ENCODE measurements around the gene CISTR. TPM values are rescaled to one million over a fixed set of nuclear protein-coding genes. Genes with fewer than 3 reads are reported as not detected.
A peak's percentile ranks its signal among the peaks of the same experiment; 100 is the strongest.

CISTR gene
- total and polyA plus RNA-seq, 8 donors = not detected

DNA sequence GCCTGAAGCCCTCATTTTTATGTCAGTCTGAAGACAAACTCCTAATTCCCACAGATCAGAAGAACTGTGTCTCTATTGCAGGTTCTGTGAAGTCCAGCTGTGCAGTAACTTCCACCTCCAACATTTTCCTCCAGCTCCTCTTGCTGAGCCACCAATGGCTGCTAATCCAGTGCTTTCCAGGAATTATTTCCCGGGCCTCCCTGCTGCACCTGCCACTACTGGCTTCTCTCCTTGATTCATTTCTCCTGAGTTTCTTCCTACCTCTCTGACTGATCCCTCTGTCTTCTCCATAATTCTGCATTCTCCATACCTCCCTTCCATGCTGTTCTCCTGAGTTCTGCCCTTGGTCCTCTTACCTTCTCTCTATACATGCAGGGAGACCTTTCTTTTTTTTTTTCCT lies 45.7 kb downstream of the CISTR start:
- H3K4me3 ChIP-seq = no peak overlapping the region
- intact Hi-C loops (cut with DNase I; ENCODE audit: low total_unique reads) = no loop called here
- peaks cover 0 to under 1% (median under 1%) of the 10 kb centered on the region in 4 donors for H3K36me3 ChIP-seq
- H3K9me3 ChIP-seq = no peaks in the 10 kb centered on the region
- peaks cover 0 to 67% (median 39%) of the 10 kb centered on the region in 3 donors for H3K27me3 ChIP-seq
- no peak for DNase-seq
- TF ChIP-seq, protein P1, sequence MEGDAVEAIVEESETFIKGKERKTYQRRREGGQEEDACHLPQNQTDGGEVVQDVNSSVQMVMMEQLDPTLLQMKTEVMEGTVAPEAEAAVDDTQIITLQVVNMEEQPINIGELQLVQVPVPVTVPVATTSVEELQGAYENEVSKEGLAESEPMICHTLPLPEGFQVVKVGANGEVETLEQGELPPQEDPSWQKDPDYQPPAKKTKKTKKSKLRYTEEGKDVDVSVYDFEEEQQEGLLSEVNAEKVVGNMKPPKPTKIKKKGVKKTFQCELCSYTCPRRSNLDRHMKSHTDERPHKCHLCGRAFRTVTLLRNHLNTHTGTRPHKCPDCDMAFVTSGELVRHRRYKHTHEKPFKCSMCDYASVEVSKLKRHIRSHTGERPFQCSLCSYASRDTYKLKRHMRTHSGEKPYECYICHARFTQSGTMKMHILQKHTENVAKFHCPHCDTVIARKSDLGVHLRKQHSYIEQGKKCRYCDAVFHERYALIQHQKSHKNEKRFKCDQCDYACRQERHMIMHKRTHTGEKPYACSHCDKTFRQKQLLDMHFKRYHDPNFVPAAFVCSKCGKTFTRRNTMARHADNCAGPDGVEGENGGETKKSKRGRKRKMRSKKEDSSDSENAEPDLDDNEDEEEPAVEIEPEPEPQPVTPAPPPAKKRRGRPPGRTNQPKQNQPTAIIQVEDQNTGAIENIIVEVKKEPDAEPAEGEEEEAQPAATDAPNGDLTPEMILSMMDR (IDR thresholded peaks at IDR 0.05) = no peak
- no peak overlapping the region for H3K27ac ChIP-seq
- peaks cover 0 to 11% (median 0%) of the 10 kb centered on the region in 4 donors for H3K4me1 ChIP-seq
- 59 to 80% (median 67%) methylated on average over 1 of the region's 1 CpG for WGBS, 5 donors

DNA sequence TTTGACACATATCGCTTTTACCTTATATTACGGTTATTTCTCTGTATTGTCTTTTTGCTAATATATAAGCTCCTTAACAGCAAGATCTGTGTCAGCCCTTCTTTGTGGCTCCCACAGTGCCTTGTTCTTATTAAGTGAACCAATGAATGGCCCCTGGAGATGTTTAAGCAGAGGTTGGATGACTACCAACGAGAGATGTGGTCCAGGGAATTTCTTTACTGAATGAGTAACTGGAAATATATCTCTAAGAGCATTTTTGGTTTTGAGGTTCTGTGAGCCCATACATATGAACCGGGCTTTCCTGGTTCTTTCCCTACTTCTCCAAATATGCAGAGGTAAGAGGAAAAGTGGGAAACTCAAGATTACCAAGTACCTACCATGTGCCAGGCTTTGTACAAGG lies 48.0 kb downstream of the CISTR start:
- DNase-seq = no peak
- Histone ChIP-seq H3K27ac (no peak overlapping the region), H3K27me3 (peaks cover 0 to 90% (median 50%) of the 10 kb centered on the region in 3 donors), H3K9me3 (no peaks in the 10 kb centered on the region), H3K4me3 (no peak overlapping the region), H3K4me1 (peaks cover 0 to 6% (median 0%) of the 10 kb centered on the region in 4 donors), H3K36me3 (no peaks in the 10 kb centered on the region)
- TF ChIP-seq, protein P1 (IDR thresholded peaks at IDR 0.05) = no peak
- TF ChIP-seq POLR2AphosphoS5 (IDR thresholded peaks at IDR 0.05) (no peak), POLR2A (IDR thresholded peaks at IDR 0.05) (no peak)
- intact Hi-C loops (cut with DNase I; ENCODE audit: low total_unique reads) = loop anchor here (5.0 kb wide), 1 partner anchor 39 kb away; no protein-coding TSS in a partner anchor
- WGBS, 5 donors = 69 to 72% (median 70%) methylated on average over 4 of the region's 4 CpGs

DNA sequence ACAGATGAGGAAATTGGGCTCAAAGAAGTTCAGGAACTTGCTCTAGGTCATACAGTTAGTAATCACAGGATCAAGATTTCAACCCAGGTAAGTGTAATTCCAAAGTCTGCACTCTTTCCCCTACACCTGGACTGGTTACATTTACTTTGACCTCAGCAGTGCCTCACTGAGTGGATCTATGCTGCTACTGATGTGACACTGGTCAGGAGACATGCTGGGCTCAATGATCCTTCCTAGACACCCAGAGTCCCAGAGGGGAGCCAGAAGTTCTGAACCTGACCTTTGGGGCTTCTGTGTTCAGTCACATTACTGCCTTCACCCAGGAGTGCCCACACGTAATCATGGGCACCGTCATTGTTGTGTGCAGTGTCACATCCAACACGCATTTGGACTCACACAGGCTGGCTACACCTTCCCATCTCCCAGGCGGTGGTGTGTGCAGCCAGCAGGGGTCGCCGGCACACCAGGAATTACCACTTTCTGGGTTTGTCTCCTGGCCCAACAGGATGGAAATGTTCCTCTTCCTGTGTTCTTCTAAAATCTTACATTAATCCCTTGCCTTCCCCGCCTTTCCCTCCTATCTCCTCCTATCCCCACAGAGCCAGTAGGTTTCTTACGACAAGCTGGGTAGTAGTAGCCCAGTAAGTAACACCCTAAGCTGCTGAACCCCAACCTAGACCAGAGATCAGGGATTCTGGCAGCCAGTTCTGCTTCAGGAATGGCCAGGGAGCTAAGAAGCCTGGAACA lies 50.1 kb downstream of the CISTR start:
- Histone ChIP-seq H3K36me3 (no peaks in the 10 kb centered on the region), H3K4me1 (peaks cover 3 to 12% (median 7%) of the 10 kb centered on the region in 4 donors), H3K4me3 (no peak overlapping the region), H3K27me3 (peaks cover 0 to 98% (median 57%) of the 10 kb centered on the region in 3 donors), H3K27ac (no peak overlapping the region), H3K9me3 (no peaks in the 10 kb centered on the region)
- DNase-seq = peak; percentile 85 to 91
- intact Hi-C loops (cut with DNase I; ENCODE audit: low total_unique reads) = loop anchor here (5.0 kb wide), 1 partner anchor 41 kb away; no protein-coding TSS in a partner anchor
- 2 to 3% (median 3%) methylated on average over 8 of the region's 8 CpGs for WGBS, 5 donors
- peak in 1 of 3 donors; percentile 51 for TF ChIP-seq POLR2AphosphoS5 (IDR thresholded peaks at IDR 0.05)
- TF ChIP-seq EP300 (IDR thresholded peaks at IDR 0.05) = no peak
- TF ChIP-seq, protein P1 (IDR thresholded peaks at IDR 0.05) = peak in 5 of 7 experiments; percentile 76 to 95 (median 91)
- TF ChIP-seq POLR2A (IDR thresholded peaks at IDR 0.05) = no peak

DNA sequence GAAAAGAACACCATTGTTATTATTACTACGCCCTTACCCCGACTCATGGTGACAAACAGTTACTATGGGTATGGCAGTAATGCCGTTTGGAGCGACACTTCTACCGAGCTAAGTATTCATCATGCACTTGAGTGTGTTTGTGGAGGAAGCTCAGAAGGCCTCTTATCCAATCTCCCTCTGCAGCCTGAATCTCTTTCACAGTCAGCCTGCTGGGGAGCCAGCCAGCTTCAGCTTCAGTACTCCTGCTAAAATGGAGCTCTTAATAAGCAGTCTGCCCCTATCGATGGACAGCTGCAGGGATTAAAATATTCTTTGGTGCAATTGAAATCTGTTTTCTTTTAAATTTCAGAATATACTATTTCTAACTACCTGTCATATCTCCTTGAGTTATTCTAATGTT lies 51.2 kb downstream of the CISTR start:
- intact Hi-C loops (cut with DNase I; ENCODE audit: low total_unique reads) = loop anchor here (5.0 kb wide), 1 partner anchor 42 kb away; no protein-coding TSS in a partner anchor
- DNase-seq = peak in 1 of 2 donors; percentile 10

More for the DNA sequence above, 51.2 kb downstream of the CISTR start:
- H3K9me3 ChIP-seq = no peaks in the 10 kb centered on the region
- no peak overlapping the region for H3K27ac ChIP-seq
- H3K27me3 ChIP-seq = peaks cover 4 to 98% (median 67%) of the 10 kb centered on the region in 3 donors
- no peaks in the 10 kb centered on the region for H3K36me3 ChIP-seq
- TF ChIP-seq EP300 (IDR thresholded peaks at IDR 0.05) (no peak), POLR2A (IDR thresholded peaks at IDR 0.05) (no peak), POLR2AphosphoS5 (IDR thresholded peaks at IDR 0.05) (no peak)
- TF ChIP-seq, protein P1 (IDR thresholded peaks at IDR 0.05) = no peak
- no peak overlapping the region for H3K4me3 ChIP-seq
- WGBS, 5 donors = 41 to 61% (median 53%) methylated on average over 6 of the region's 6 CpGs
- peaks cover 8 to 23% (median 18%) of the 10 kb centered on the region in 4 donors for H3K4me1 ChIP-seq

Measured in stomach (tissue), 9 donors.